NCI-H524 (cell line): Measurements from ENCODE around the gene YIPF6.
"Not testable (repeated sequence)": the region's sequence is repeated elsewhere in the genome, so short reads cannot be mapped to it uniquely, and the experiment has no call there.

ENCODE experiments used
- DNase-seq, 2 experiments: peaks; one replicate each; lab custom pipeline; 2025; lab: John Stamatoyannopoulos, UW

Gene YIPF6

DNA sequence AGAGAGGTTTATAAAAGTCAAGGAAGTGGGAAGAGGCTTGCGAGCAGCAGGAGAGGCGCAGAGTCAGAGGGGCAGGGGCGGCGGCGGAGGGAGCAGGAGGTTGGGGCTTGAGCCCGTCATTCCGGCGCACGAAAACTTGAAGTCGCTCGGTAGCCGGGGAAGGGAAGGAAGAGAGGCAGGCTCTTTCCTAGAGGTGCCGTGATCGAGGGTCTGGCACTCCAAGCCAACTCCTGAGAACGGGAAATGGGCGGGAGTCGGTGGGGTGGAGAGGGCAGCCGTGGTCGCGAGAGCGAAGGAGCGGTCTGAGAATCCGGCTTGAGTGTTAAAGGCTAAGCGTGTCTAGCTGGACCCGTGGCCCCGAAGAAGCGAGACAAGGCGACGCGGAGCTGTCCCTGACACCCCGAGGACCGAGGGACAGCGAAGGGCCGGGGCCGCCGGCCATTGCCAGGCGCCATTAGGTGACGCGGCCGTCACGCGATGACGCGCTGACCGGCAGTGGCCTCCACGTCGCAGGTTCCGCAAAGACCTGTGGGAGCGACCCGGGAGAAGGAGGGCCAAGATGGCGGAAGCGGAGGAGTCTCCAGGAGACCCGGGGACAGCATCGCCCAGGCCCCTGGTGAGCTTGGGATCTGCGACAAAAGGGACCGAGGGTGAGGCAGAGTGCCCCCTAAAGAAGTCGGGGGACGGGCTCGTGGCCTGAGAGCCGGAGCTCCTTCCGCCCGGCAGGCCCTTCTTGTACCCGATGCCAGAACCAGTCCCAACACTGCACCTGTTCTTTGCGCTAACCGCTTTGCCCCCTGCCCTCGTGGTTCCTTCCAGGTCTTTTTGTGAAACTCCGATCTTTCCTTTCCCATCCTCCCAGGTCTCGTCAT is at the start of gene YIPF6:
Gene YIPF6 (plus strand): TSS at position 544 of the 872 bp plus-strand sequence. CDS start 16 bp downstream, at position 560.
- DNase-seq = peak; percentile 58 to 72

DNA sequence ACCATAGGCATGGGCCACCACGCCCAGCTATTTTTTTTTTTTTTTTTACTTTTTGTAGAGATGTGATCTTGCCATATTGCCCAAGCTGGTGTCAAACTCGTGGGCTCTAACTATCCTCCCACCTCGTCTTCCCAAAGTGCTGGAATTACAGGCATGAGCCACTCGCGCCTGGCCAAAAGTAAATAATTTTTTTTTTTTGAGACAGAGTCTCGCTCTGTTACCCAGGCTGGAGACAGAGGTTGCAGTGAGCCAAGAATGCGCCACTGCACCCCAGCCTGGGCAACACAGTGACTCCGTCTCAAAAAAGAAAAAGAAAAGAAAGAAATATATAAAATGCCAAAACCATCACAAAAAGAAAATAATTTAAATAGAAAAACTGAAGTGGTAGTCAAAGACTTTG is 47.1 kb upstream of the YIPF6 start:
- no peak for DNase-seq

DNA sequence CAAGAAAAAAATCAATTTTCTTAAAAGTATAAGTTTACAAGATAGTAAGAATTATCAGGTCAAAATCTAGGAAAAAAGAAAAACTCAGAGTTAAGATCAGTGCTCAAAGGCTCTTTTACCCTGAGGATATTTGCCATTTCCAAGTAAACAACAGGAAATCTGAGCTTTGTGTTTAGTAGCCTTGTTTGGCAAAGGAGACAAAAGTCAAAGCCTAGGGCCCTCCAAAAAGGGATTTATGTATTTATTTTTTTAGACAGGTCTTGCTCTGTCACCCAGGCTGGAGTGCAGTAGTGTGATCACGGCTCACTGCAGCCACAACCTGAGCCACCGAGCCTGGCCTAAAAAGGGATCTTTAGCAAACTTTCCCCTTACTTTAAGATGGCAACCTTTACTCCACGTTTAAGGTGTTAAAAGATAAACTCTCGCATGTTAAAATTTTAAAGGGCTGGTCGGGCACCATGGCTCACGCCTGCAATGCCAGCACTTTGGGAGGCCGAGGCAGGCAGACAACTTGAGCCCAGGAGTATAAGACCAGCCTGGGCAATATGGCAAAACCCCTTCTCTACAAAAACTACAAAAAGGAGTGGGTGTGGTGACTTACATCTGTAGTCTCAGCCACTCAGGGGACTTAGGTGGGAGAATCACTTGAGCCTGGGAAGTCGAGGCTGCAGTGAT is 44.2 kb upstream of the YIPF6 start:
- no peak for DNase-seq

DNA sequence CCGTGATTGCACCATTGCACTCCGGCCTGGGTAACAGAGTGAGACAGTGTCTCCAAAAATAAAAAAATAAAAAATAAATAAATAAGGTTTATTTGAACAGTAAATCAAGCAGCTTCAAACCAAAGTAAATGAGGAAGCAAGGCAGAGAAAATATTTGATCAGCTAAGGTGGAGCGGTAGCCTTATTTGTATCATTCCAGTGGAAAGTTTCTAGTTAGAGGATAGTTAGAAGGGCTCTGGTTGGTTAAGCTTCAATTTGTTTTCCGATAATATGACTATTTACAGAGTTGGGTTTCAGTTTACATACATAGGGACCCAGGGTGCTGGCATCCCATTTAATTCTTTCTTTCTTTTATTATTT is 43.7 kb upstream of the YIPF6 start:
- DNase-seq = no peak

DNA sequence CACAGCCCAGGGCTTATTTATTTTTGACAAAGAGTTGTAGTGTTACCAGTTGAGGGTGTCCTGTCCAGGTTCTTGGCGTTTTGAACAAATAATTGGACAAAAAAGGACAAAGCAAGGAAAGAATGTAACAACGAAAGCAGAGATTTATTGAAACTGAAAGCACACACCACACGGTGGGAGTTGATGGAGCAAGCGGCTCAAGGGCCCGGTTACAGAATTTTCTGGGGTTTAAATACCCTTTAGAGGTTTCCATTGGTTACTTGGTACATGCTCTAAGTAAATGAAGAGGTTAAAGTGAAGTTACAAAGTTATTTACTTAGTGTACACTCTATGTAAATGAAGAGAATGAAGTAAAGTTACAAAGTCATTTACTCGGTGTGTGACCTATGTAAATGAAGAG is 37.8 kb upstream of the YIPF6 start:
- no peak for DNase-seq

DNA sequence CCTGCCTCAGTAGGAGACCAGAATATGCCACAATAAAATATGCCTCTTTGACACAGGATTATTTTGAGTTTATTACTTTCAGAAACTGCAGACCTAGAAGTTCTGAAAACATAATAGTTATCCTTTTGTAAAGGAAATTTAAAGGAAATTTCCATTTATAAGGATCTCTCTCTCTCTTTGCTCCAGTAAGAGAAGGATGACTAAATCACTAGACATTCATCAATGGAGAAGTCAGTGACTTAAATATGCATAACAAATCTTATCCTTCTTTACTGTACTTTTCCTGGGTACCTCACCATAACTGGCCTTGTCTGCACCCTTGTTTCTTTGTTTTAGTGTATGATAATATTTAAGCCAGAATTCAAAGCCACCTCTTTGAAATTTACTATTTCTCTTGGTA is 37.3 kb upstream of the YIPF6 start:
- DNase-seq = no peak

DNA sequence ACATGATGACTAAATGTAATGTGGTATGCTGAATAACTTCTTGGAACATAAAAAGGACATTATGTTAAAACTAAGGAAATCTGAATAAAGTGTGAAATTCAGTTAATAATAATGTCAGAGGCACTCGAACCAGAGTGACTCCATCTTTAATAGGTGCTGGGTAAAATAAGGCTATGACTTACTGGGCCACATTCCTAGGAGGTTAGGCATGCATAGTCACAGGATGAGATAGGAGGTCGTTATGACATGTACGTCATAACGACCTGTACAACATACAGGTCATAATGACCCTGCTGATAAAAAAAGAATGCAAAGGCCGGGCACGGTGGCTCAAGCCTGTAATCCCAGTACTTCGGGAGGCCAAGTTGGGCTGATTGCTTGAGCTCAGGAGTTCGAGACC is 36.7 kb upstream of the YIPF6 start:
- DNase-seq = no peak

DNA sequence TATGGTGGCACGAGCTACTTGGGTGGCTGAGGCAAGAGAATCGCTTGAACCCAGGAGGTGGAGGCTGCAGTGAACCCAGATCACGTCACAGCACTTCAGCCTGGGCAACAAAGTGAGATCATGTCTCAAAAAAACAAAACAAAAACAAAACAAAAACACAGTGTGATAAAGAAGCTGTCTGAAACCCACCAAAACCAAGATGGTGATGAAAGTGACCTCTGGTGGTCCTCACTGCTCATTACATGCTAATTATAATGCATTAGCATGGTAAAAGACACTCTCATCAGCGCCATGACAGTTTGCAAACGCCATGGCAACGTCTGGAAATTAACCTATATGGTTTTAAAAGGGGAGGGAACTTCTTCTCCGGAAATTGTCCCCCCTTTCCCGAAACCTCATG is 36.2 kb upstream of the YIPF6 start:
- DNase-seq = peak; percentile 19 to 72

DNA sequence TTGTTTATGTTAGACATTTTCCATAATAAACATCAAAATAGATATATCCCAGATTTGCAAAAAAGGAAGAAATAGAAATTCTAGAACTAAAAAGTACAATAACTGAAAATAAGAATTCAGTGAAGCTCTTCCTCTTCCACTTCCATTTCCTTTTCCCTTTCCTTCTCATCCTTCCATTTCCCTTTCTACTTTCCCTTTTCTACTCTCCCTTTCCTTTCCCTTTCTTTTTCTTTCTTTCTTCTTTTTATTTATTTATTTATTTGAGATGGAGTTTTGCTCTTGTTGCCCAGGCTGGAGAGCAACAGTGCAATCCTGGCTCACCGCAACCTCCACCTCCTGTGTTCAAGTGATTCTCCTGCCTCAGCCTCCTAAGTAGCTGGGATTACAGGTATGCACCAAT is 35.0 kb upstream of the YIPF6 start:
- DNase-seq = no peak

- DNase-seq = no peak
Measured at GRCh38 chrX:68464796-68465195, 34.1 kb upstream of the YIPF6 start.

DNA sequence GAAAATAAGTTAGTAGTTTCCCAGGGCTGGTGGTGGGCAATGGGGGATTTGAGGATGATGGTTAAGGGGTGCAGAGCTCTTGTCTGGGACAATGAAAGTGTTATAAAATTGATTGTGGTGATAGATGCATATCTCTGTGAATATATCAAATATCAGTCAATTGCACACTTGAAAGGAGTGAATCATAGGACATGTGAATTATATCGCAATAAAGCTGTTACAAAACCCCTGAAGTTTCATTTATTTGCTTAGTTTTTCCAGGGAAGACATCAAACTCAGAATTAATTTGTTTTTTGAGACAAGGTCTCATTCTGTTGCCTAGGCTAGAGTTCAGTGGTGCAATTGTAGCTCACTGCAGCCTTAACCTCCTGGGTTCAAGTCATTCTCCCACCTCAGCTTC is 17.9 kb upstream of the YIPF6 start:
- DNase-seq = no peak

DNA sequence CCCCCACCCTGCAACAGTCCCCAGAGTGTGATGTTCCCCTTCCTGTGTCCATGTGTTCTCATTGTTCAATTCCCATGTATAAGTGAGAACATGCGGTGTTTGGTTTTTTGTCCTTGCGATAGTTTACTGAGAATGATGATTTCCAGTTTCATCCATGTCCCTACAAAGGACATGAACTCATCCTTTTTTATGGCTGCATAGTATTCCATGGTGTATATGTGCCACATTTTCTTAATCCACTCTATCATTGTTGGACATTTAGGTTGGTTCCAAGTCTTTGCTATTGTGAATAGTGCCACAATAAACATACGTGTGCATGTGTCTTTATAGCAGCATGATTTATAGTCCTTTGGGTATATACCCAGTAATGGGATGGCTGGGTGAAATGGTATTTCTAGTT is 12.7 kb upstream of the YIPF6 start:
- not testable (repeated sequence) for DNase-seq

DNA sequence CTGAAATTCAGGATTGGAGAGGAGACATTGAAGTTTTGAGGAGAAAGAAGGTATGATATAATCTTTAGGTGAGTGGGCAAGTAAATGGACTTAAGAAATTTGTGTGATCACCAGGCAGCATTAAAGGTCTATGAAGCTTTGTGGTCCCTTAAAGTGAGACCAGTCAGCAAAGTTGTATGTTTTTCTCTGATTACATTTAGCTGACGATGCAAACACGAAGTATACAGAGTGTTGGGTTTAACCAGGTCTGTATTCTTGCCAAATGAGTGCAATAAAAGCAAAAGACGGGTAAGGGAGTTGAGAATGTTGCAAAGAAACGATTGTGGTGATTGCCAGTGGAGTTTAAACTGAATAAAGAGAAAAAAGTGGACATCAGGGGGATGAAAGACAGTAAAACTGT is 11.6 kb upstream of the YIPF6 start:
- no peak for DNase-seq

- DNase-seq = no peak
Measured at GRCh38 chrX:68487924-68488323, 10.9 kb upstream of the YIPF6 start.

GRCh38 chrX:68488657-68489056 is 10.2 kb upstream of the YIPF6 start:
- no peak for DNase-seq

GRCh38 chrX:68490644-68491043 is 8.2 kb upstream of the YIPF6 start:
- DNase-seq = peak; percentile 31 to 32

- no peak for DNase-seq
Measured at GRCh38 chrX:68492583-68492982, 6.3 kb upstream of the YIPF6 start.

GRCh38 chrX:68493776-68494175 is 5.1 kb upstream of the YIPF6 start:
- not testable (repeated sequence) for DNase-seq

DNA sequence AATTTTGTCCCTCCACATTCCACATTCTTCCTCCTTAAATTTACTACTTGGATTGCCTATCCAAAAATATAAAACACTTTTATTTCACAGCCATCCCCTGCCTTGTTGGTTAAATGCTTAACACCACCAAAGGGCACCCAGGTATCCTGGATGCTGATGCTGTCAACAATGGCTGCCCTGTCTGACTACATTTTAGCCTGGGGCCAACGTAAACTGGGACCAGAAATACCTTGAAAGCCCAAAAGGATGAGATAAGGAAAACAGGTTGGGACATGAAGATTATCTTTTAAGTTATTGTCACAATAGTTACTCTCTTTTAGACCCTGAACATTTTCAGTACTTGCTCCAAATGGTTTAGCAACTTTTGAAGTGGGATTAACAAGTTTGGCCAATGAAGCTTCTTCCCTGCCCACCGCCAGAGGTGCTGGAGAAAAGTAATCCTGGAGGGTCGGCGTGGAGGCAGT is 775 bp upstream of the YIPF6 start:
- peak in 1 of 2 experiments; percentile 63 for DNase-seq

DNA sequence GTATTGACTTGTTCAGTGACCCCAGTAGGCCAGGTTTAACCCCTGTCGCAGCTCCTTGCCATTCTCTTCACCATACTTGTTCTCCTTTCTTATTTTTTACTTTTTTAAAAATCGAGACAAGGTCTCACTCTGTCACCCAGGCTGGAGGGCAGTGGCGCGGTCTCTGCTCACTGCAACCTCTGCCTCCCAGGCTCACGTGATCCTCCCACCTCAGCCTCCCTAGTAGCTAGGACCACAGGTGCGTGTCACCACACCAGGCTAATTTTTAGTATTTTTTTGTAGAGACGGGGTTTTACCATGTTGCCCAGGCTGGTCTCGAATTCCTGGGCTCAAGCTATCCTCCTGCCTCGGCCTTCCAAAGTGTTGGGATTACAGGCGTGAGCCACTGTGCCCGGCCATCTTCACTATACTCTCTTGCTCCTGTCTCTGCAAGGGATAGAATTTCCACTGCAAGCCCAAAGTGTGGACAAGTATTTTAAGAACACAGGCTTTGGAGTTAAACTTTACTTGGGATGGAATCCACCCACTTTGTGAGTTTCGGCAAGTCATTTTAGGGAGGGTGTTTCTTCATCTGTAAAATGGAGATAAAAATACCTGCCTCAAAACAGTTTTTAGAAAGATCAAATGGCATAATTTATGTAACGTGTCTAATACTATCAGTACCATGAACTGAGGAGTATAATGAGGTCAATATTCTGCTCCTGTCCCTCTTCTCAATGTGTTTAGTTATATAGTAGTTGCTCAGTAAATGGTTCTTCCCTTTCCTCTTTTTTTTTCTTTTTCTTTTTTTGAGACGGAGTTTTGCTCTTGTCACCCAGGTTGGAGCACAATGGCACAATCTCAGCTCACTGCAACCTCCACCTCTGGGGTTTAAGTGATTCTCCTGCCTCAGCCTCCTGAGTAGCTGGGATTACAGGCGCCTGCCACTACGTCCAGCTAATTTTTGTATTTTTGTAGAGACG is 973 bp downstream of the YIPF6 start:
- no peak for DNase-seq

DNA sequence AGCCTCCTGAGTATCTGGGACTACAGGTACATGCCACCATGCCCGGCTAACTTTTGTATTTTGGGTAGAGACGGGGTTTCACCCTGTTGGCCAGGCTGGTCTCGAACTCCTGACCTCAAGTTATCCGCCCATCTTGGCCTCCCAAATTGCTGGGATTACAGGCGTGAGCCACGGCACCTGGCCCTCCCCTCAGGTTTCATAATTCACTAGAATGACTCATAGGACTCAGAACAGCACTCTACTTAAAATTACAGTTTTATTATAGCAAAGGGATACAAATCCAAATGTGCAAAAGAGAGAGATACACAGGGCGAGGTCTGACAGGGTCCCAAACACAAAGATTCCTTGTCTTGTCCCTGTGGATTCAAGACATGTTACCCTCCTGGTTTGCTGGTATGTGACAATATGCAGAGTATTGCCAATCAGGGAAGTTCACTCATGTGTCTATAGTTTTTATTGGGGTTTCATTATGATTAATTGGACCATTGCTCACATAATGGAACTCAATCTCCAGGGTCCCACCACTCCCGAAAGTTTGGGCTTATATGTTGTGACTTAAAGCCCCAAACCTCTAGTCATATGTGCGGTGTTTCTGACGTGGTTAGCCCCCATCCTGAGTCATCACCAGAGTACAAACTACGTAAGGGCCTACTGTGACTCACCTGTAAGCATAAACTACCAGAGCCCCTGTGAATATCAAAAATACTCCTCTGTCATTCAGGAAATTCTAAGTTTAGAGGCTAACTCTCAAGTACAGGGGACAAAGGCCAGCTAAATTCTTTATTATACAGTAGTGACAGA is 5.2 kb downstream of the YIPF6 start:
- no peak for DNase-seq
